ENCODE data around the gene TRAPPC2L.
"Not testable (repeated sequence)": the region's sequence is repeated elsewhere in the genome, so short reads cannot be mapped to it uniquely, and the experiment has no call there.

TRAPPC2L gene

DNA sequence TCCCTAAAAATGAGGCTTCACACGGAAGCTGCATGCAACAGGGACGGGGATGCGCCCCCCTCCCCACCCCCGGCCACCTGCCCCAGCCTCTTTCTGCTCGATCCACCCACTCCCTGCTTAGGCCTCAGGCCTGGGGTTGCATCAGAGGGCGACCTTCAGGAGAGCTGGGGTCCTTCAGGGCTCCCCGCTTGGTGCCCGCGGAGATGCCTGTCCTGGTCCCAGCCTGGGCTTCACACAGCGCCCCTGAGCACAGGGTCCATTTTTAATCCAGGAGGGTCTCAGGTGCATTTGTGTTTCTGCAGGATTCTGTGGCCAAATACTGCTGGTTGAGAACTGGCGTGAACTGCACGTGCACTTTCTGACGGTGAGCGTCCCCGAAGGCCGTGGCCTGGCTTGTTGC is 37.8 kb upstream of the TRAPPC2L start:
- no peak for DNase-seq

DNA sequence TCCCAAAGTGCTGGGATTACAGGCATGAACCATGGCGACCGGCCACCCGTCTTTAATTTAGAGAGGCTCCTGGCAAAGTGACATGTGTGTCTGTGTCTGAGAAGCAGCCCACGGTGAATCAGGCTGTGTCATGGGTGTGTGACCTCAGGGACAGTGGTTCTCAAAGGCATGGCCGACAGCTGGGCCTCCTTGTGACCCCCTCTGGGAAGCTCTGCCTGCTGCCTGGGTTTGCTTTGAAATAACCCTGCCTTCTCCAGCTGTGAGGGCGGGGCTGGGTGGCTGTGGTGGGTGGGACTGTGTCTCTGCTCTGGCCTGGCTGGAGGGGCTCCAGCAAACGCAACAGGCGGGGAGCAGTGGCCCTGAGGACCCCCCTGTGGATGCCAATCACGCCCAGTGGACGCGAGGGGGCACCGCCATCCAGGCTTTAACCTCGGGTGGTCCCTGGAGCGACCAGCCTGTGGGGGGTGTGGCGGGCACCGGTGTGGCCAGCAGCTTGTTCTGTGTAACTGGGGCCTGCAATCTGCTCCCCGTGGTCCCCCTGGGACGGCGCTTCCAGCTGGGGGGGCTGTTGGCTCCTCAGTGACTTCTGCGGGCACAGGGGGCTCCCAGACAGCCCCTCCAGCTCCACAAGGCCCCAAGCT is 36.4 kb upstream of the TRAPPC2L start:
- no peak for DNase-seq

GRCh38 chr16:88821168-88821850 is 35.6 kb upstream of the TRAPPC2L start:
- no peak for DNase-seq

DNA sequence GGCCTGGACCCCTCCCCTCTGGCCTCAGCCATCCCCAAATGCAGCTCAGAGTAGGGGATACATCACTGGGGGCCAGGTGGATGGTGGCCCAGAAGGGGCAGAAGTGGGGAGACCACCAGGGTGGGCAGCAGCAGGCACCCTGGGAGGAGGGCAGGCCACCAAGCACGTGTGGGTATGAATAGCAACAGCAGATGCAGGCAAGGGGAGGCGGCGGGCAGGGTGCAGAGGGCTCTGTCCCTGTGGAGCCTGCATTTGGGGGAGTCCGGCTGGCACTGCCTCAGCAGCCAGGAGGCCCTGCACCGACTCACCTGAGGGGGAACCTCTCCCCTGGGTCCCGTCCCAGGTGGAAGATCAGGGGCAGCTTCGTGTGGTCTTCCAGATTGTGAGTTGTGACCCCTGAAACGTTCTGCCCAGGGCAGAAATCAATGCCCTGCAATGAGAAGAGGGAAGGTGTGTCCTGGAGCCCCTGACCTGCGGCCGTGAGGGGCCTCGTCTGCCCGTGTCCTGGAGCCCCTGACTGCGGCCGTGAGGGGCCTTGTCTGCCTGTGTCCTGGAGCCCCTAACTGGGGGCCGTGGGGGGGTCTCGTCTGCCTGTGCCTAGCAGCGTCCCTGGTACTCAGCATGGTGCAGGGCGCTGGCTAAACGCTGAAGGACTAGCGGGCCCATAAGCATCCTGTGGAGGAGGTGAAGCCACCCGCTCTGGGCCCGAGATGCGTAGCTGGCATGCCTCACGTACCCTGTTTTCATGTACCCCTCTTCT is 34.5 kb upstream of the TRAPPC2L start:
- no peak for DNase-seq

DNA sequence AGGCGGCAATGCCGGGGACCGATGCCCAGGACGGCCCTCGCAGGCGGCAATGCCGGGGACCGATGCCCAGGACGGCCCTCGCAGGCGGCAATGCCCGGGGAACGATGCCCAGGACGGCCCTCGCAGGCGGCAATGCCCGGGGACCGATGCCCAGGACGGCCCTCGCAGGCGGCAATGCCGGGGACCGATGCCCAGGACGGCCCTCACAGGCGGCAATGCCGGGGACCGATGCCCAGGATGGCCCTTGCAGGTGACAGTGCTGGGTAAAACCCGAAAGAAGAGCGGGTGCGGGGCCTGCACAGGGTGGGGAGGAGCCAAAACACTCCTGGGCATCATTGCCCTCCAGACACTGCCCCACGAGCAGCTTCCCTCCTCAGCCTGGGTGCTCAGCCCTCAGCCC is 33.3 kb upstream of the TRAPPC2L start:
- DNase-seq: not testable (repeated sequence)

DNA sequence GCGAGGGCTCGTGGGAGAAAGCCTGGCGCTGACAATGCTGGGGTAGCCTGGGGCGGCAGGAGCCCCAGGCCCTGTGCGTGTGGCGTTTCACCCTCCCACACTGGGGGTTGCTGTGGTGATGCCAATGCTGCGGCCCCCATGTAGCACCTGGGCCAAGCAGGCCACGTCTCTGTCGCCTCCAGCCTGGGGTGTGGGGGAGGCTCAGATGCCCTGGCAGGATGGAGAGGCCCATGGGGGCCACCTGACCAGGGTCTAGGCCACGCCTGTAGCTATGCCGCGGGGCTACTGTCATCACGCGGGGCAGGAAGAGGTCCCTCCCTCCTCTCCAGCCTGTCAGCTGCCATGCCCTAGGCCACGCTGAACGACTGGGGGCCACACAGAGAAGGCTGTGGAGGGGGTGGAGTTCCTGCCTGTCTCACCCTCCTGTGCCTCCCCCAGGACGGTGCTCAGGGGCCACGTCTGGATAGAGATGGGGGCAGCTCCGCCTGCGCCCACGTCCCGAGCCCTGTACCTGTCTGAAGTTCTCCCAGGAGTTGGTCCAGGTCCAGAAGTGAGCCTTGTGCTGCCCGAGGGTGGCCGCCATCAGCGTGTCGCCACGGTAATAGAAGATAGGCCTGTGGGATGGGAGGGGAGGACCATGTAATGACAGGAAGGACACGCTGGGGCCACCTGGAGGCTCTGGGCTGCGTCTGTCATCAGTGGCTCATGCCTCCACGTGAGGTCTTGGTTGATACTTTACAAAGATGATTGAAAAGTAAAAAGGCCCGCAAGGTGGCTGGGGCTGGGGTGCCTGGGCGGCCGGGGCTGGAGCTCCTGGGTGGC is 32.5 kb upstream of the TRAPPC2L start:
- no peak for DNase-seq

DNA sequence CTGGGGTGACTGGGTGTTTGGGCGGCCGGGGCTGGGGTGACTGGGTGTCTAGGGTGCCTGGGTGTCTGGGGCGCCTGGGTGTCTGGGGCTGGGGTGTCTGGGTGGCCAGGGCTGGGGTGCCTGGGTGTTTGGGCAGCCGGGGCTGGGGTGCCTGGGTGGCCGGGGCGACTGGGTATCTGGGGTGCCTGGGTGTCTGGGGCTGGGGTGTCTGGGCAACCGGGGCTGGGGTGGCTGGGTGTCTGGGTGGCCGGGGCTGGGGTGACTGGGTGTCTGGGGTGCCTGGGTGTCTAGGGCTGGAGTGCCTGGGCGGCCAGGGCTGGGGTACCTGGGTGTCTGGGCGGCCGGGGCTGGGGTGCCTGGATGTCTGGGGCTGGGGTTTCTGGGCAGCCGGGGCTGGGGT is 31.8 kb upstream of the TRAPPC2L start:
- no peak for DNase-seq

DNA sequence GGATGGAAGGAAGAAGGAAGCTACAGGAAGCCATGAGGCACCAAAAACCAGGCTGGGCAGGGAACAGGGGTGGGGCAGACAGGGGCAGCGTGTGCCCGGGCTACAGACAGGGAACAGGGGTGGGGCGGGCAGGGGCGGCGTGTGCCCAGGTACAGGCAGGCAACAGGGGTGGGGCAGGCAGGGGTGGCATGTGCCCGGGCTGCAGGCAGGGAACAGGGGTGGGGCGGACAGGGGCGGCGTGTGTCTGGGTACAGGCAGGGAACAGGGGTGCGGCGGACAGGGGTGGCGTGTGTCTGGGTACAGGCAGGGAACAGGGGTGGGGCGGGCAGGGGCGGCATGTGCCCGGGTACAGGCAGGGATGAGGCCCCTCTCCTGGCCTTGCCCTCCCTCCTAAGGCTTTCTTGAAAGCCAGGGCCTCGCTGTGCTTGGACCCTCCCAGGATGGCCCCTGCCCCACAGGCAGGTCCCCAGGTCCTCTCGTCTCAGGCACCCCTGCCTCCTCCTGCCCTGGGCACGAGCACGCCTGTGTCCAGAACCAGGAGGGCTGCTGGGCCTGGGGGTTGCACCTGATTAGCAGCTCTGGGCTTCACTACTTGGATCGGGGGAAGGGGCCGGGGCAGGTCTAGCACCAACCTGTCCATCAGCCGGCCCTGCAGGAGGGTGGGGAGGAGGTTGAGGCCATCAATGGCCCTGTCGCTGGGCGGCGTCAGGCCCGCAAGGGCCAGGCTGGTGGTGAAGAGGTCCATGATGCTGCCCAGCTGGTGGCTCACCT is 30.7 kb upstream of the TRAPPC2L start:
- DNase-seq: no peak

- no peak for DNase-seq
These were observed 29.2 kb upstream of the TRAPPC2L start for GRCh38 chr16:88827727-88828126.

GRCh38 chr16:88828711-88829110 is 28.2 kb upstream of the TRAPPC2L start:
- no peak for DNase-seq

- no peak for DNase-seq
These were observed 26.7 kb upstream of the TRAPPC2L start for GRCh38 chr16:88830258-88830657.

DNA sequence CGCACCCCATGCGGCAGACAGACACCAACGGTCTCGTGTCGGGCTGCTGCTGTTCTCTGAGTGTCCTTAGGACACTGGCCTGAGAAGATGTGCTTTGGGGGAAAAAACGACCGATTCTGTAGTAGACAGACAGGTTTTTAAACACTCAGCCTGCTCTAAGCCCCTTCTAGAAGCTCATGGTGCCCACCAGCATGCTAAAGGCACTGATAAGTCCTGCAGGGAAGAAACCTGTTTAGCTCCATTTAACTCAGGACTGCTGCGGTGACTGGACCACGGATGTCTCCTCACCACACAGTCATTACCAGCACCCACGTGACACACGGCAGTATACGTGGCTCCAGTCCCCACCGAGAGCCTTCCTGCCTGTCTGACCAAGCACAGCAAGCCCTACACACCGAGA is 26.1 kb upstream of the TRAPPC2L start:
- DNase-seq: no peak

- DNase-seq: no peak
These were observed 25.1 kb upstream of the TRAPPC2L start for GRCh38 chr16:88831838-88832237.

GRCh38 chr16:88833086-88833485 is 23.8 kb upstream of the TRAPPC2L start:
- DNase-seq: no peak

- no peak for DNase-seq
These were observed 22.3 kb upstream of the TRAPPC2L start for GRCh38 chr16:88834670-88835069.

DNA sequence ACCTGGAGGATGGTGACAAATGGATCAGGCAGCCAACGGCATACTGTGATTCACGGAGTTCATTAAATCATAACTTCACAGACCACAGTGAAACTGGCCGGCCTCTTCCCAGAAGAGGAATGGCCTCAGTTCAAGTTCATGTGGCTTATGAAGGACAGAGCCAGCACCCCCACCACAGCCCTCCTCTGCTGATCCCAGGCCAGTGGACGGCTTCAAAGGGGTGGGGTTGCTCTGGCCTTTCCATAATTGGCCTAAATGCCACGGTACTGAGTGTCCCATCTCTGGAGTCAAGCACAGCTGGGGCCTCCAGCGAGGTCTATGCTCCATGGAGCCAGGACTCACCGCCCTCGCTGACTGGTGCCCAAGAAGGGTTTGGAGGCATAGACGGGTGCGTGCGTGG is 21.5 kb upstream of the TRAPPC2L start:
- no peak for DNase-seq

DNA sequence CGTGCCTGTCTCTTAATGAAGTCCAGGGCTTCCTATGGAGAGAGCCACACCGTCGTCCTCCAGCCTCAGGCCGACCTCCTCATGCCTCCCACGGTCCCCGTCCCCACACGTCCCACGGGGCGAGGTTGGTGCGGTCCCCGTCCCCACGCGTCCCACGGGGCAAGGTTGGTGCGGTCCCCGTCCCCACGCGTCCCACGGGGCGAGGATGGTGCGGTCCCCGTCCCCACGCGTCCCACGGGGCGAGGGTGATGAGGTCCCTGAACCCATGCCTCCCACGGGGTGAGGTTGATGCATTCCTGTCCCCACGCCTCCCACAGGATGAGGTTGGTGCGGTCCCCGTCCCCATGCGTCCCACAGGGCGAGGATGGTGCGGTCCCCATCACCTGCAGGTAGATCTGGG is 21.1 kb upstream of the TRAPPC2L start:
- no peak for DNase-seq

DNA sequence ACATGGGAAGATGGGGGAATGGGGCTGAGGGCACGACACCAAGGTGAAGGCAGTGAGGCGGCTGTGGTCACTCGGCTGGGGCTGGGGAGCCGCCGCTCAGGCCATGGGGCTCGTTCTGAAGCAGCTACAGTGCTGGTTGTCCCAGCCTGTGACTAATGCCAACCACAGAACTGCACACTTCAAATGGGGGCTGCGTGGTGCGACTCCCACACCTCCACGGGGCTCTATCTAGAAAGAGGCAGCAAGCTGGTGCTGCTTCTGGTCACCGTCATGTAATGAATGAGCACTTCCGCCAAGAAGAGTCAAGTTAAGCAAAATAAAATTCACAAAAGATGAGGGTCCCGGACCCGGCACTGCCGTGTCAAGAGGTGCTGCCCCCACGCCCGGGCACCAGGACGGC is 20.1 kb upstream of the TRAPPC2L start:
- no peak for DNase-seq

- no peak for DNase-seq
These were observed 19.1 kb upstream of the TRAPPC2L start for GRCh38 chr16:88837806-88838205.

DNA sequence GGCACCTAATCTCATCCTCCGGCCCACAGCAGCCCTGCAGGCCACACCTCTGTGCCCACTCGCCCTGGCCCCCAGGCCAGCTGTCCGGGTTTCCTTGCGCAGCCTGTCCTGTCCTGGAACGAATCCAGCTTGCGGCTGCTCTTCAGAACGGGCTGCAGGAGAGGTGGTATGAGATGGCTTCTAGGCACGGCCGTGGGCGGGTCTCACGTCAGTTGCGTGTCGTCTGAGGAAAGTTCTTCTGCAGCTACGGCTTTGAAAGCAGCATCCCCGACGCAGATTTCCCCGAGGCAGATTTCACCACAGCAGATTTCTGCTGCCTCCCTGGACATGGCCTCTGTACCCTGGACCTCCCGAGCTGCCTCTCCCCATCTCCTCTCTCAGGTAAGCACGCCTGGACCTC is 18.4 kb upstream of the TRAPPC2L start:
- no peak for DNase-seq

DNA sequence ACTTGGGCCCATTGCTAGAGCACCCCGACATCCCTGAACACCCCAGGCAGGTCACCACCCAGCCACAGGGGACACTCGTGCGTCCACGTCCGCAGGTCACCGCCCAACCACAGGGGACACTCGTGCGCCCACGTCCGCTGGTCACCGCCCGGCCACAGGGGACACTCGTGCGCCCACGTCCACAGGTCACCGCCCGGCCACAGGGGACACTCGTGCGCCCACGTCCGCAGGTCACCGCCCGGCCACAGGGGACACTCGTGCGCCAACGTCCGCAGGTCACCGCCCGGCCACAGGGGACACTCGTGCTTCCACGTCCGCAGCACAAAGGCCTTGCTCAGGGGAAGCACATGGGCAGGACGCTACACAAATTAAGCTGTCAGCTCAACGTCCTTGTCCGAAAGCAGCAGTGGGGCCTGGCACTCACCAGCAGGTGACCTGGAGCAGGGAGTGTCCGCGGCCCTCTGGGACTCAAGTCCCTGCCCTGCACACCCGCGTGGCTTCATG is 17.8 kb upstream of the TRAPPC2L start:
- DNase-seq: no peak
